Duodenal mucosa (tissue), 2 donors: Measurements from ENCODE around the gene EIF2B5.
A peak's percentile ranks its signal among the peaks of the same experiment; 100 is the strongest.

Experiments
- H3K27ac ChIP-seq: one replicate; pipeline ENCODE4 v1.7.0; 2013; ENCODE audit warnings: low read depth, low read length
- H3K27me3 ChIP-seq, 2 donors: one replicate each; pipeline ENCODE4 v1.7.0; 2013; ENCODE audit warnings: low read length in 2 of 2, control low read depth in 1 of 2; ENCODE audit not compliant: insufficient read depth in 2 of 2, control insufficient read depth in 1 of 2
- H3K36me3 ChIP-seq, 2 donors: one replicate each; pipeline ENCODE4 v1.7.0; 2013; ENCODE audit warnings: low read length in 2 of 2, control low read depth in 1 of 2; ENCODE audit not compliant: insufficient read depth in 2 of 2, control insufficient read depth in 1 of 2
- H3K4me1 ChIP-seq, 2 donors: one replicate each; pipeline ENCODE4 v1.7.0; 2013; ENCODE audit warnings: low read length in 2 of 2, control low read depth in 1 of 2; ENCODE audit not compliant: insufficient read depth in 2 of 2, control insufficient read depth in 1 of 2
- H3K4me3 ChIP-seq, 2 donors: one replicate each; pipeline ENCODE4 v1.7.0; 2013; ENCODE audit warnings: low read length in 2 of 2, low read depth in 1 of 2
- H3K9ac ChIP-seq, 2 donors: one replicate each; pipeline ENCODE4 v1.7.0; 2013; ENCODE audit warnings: low read length in 2 of 2, low read depth in 1 of 2
- H3K9me3 ChIP-seq, 2 donors: one replicate each; pipeline ENCODE4 v1.7.0; 2013; ENCODE audit warnings: low read length in 2 of 2, control low read depth in 1 of 2; ENCODE audit not compliant: control insufficient read depth in 1 of 2

Gene EIF2B5

DNA sequence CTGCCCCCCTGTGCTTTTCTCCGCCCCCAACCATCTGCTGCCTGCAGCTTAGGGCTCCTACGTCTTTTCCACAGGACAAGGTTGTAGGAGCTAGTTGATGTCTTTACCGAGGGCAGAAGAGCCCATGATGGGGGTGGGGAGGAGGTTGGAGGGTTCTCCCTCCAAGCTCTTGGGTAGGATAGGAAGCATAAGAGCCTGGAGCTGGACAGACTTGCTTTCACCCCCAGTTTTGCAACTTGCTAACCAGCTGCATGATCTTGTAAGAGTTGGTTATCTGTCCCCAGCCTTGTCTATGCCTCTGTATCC, 51.7 kb downstream of the EIF2B5 start:
- Histone ChIP-seq H3K4me1 (peaks cover 18 to 21% of the 10 kb centered on the region in 2 donors), H3K36me3 (peaks cover 46 to 67% of the 10 kb centered on the region in 2 donors), H3K9me3 (no peaks in the 10 kb centered on the region), H3K27me3 (no peaks in the 10 kb centered on the region), H3K4me3 (peak overlapping the region; percentile 98 to 99), H3K9ac (peak overlapping the region; percentile 96), H3K27ac (no peak overlapping the region)

GRCh38 chr3:184188080-184188479, 52.9 kb downstream of the EIF2B5 start:
- Histone ChIP-seq H3K27me3 (no peaks in the 10 kb centered on the region), H3K9me3 (no peaks in the 10 kb centered on the region), H3K27ac (no peak overlapping the region), H3K9ac (no peak overlapping the region), H3K36me3 (peaks cover 45 to 67% of the 10 kb centered on the region in 2 donors), H3K4me1 (peaks cover 18 to 21% of the 10 kb centered on the region in 2 donors), H3K4me3 (no peak overlapping the region)

- Histone ChIP-seq H3K9me3 (no peaks in the 10 kb centered on the region), H3K36me3 (peaks cover 53 to 67% of the 10 kb centered on the region in 2 donors), H3K27me3 (no peaks in the 10 kb centered on the region), H3K9ac (no peak overlapping the region), H3K4me1 (peaks cover 18 to 21% of the 10 kb centered on the region in 2 donors), H3K4me3 (no peak overlapping the region), H3K27ac (no peak overlapping the region)
These were observed 54.3 kb downstream of the EIF2B5 start for GRCh38 chr3:184189421-184189820.

DNA sequence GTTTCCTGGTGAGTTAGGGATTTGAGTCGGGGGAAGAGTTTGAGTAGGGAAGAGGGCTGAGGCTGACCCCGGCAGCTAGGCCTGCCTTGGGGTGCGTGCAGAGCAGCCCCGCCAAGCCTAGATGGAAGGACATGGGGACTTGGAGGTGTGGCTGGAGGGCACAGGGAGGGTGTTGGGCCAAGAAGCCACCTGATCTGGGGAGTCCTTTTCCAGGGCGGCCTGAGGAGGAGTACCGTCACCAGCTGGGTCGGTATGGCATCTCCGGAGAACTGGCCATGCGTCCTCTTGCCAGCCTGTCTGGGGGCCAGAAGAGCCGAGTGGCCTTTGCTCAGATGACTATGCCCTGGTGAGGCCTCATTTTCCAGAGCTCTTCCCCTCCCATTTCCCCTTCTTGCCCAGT, 57.7 kb downstream of the EIF2B5 start:
- Histone ChIP-seq H3K27ac (no peak overlapping the region), H3K9ac (no peak overlapping the region), H3K36me3 (peaks cover 53 to 84% of the 10 kb centered on the region in 2 donors), H3K4me1 (no peaks in the 10 kb centered on the region), H3K4me3 (no peak overlapping the region), H3K9me3 (no peaks in the 10 kb centered on the region), H3K27me3 (no peaks in the 10 kb centered on the region)

DNA sequence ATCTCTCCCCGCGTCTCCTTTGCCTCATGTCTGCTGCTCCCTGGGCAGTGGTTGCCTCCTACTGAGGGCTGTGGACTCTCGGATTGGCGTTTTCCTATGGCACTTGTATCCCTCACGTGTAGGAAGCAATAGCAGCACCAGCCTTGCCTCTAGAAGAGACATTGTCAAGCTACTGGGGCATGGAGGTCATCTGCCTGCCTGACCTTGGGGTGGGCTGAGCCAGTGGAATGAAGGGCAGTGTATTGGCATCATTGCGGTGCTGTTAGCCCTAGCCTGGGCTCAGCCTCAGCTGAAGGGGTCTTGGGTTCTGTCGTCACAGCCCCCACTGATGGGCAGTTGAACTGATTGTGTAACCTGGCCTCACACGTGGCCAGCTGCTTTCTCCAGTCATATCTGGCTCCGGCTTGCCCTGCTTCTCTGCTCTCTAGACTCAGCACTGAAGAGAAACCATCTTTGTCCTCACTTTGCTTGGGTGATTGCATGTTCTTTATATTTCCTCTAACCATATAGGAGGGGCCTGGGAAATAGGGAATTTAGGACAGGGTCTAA, 58.9 kb downstream of the EIF2B5 start:
- no peaks in the 10 kb centered on the region for H3K9me3 ChIP-seq
- no peak overlapping the region for H3K9ac ChIP-seq
- H3K36me3 ChIP-seq = peaks cover 42 to 72% of the 10 kb centered on the region in 2 donors
- H3K27me3 ChIP-seq = no peaks in the 10 kb centered on the region
- no peak overlapping the region for H3K4me3 ChIP-seq
- H3K27ac ChIP-seq = no peak overlapping the region
- no peaks in the 10 kb centered on the region for H3K4me1 ChIP-seq
